GM18907 (cell line): ENCODE measurements around the gene SNED1.
"Not testable (repeated sequence)": the region's sequence is repeated elsewhere in the genome, so short reads cannot be mapped to it uniquely, and the experiment has no call there.

Source experiments
- ATAC-seq: cut with Tn5 transposase; IDR thresholded peaks from one replicate; pipeline ENCODE4 v1.9.1; 2021; ENCODE audit warnings: mild to moderate bottlenecking, moderate library complexity; ENCODE audit not compliant: unreplicated experiment

Gene SNED1

DNA sequence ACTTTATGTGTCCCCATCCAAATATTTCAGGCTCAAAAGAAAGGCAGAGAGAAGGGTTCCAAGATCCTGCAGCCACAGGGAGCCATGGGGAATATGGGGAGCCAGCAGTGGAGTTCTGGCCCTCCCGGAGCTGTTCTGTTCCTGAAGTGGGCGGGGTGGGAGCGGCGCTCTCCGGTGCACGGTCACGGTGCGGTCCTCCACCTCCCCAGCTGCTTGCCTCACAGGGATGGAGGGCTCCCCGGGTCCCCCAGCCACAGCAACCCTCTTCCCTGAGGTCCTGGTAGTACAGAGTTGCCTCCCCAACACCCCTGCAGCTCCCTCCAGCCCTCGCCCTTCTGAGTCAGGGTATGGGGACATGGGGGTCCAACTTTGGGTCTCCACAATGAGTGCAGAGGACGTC lies 26.2 kb upstream of the SNED1 start:
- ATAC-seq: no peak

DNA sequence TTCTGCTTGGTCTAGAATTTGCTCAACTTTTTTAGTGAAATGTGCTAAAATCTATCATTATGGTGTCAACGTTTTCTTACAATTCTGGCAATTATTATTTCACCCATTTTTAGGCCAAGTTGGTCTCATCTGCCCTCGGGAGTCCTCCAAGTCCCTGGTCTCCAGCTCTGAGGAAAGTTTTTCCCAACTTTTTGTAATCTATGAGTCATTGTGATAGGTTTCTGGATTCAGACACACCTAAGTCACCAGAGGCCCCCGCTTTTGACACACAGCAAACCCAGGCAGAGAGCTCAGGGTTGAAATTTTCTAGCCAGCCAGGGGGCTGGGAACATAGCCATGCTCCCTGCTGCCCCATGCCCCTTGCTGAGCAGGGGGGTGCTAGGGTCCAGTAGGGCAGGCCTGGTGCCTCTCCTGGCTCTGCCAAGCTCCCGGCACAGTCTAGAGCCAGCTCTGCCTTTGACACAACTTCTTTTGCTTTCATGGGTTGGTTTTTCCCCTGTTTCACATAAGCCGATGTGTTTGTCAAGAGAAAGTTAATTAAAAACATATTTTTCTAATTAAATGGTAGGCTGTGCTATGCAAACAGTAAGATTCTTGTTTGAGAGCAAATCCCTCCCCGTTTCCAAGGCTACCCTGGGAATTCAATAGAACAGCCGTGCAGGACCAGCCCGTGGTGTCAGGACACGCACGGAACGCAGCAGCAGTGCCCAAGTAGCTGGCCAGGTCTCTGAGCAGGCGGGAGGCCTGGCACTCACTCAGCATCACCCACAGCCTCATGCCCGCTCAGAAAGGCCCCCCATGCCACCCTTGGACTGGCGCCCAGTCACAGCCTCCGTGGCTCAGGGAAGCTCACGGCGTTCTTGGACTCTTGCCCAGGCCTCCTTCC lies 25.5 kb upstream of the SNED1 start:
- ATAC-seq: no peak

- no peak for ATAC-seq
These were observed 23.4 kb upstream of the SNED1 start for GRCh38 chr2:240974771-240975572.

DNA sequence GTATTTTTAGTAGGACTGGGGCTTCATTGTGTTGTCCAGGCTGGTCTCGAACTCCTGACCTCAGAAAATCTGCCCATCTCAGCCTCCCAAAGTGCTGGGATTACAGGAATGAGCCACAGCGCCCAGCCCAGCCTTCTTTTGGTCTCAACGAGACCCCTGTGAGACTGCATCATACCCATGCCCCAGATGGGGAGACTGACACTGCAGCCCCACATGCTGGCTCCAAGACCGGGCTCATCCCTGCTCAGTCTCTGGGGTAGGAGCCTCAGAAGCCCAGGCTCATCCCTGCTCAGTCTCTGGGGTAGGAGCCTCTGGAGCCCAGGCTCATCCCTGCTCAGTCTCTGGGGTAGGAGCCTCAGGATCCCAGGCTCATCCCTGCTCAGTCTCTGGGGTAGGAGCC lies 22.5 kb upstream of the SNED1 start:
- not testable (repeated sequence) for ATAC-seq

GRCh38 chr2:240981280-240981679 lies 17.1 kb upstream of the SNED1 start:
- ATAC-seq: no peak

GRCh38 chr2:240981871-240982800 lies 16.3 kb upstream of the SNED1 start:
- ATAC-seq: no peak

DNA sequence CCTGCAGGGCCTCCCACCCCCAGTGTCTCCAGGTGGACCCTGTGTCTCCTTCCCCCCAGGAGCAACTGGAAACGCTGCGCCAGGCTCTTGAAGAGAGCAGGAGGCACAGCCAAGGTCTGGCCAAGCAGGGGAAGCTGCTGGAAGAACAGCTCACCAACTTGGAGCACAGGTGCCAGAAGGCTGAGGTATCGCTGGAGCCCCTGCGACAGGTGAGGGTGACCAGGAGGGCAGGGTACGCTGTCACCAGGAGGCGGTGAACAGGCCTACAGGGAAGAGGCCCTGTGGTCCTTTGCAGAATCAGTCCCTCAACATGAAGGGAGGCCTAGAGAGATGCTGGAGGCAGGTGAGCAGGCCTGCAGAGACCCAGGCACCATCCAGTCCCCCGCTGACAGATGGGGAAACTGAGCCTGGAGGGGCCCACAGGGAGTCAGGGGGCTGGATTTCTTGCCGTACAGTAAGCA lies 15.6 kb upstream of the SNED1 start:
- ATAC-seq: no peak

DNA sequence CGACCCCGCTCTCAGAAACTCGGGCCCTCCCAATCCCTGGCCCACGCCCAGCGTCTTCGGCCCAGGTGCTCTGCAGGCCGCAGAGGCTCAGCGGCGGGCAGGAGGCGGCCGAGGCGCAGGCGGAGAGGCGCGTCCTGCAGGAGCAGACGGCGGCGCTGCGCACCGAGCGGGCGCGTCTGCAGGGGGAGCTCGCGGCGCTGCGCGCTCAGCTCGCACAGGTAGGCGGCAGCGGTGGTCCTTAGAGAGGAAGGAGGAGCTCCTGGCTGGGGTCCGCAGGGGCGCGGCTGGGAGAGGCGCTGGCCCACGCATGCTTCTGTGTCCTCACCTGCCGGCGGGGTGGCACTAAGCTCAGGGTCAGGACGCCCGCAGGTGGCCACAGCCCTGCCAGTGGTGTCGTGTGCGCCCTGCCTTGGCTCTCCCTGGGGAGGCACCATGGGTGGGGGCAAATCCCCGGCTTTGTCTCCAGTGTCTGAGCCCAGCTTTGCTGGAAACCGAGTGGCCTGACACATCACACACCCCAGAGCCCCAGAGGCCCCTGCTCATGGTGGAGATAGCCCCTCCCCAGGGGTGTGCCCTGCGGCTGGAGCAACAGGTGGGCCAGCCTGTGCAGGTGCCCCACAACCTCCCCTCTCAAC lies 14.9 kb upstream of the SNED1 start:
- ATAC-seq: no peak

DNA sequence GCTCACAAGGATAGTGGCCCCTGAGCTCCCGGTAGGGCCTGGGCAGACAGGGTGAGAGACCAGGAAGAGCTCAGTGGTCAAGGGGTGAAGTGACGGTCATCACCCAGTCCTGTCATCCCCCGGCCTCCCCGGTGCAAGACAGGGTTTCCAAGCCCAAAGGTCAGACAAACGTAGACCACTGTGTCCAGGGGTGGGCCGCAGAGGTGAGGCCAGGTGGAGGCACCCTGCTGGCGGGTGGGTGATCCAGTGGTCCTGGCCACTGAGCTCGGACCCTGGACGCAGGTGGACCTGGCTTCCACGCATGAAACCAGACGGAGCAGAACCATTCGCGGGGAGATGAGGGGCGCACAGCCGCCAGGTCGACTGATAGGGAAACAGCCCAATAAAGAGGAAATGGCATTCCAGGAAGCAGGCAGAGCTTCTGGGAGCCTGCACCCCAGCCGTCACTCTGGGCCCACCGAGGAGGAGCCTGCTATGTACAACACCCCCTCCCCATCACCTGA lies 14.4 kb upstream of the SNED1 start:
- no peak for ATAC-seq

- ATAC-seq: no peak
These were observed 12.3 kb upstream of the SNED1 start for GRCh38 chr2:240985881-240986786.

GRCh38 chr2:240986787-240987411 lies 11.5 kb upstream of the SNED1 start:
- no peak for ATAC-seq

DNA sequence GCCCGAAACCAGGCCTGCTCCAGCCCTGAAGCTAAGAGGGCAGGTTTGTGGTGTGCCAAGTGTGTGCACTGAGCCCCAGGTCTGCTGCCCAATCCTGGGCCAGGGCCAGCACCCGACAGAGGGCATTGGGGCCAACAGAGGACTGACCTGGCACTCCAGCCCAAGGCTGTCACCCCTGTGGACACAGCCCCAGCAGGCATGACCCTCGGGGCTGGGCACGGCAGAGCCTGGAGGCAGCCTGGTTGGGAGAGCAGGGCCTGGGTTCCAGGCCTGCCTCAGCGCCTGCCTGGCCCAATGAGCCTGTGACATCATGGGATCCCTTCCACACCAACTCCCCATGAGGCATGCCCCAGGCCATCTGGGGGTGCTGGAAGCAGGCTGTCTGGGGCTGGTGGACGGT lies 10.8 kb upstream of the SNED1 start:
- no peak for ATAC-seq

- ATAC-seq: no peak
These were observed 10.3 kb upstream of the SNED1 start for GRCh38 chr2:240988146-240988545.

DNA sequence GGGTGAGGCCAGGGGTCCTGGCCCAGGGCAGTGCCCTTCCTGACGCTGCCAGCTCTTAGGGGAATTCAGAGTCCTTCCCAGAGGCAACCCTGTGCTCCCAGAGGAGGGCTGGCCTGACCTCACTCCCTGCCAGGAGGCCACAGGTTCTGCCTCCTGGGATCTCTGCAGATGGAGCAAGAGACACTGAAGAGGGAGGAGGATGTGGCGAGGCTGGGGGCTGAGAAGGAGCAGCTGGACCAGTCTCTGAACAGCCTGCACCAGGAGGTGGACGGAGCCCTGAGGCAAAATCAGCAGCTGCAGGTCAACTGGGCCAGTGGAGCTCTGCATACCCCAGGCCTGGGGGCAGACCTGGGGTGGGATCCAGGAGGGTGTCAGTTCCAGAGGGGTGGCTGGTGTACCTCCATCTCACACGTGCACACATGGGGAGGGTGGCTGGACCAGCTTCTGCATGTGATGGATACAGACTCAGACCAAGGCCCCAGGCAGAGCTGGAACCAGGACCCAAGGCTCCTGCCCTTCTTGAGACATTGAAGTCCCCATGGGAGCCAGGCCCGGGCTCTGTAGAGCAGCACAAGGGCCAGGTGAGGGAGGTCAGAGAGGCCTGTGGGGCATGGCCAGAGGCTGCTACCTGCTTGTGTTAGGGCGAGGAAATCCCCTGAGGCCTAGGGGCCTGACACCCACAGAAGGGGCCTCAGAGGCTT lies 9.7 kb upstream of the SNED1 start:
- no peak for ATAC-seq

- no peak for ATAC-seq
These were observed 8.8 kb upstream of the SNED1 start for GRCh38 chr2:240989451-240990265.

DNA sequence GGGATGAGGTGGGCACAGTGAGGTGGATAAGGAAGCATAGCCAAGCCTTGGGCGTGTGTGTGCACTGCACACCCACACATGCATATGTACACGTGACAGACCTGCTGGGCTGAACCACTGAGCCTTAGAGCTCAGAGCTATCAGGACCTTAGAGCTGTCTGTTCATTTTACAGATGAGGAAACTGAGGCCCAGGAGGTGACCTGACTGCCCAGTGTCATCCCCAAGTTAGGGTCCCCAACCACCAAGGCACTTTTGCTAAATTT lies 8.2 kb upstream of the SNED1 start:
- no peak for ATAC-seq

- ATAC-seq: no peak
These were observed 7.6 kb upstream of the SNED1 start for GRCh38 chr2:240990726-240991377.
